ENCODE results near the gene KIAA0319L. TPM values are rescaled to one million over a fixed set of nuclear protein-coding genes. Genes with fewer than 3 reads are reported as not detected.
A peak's percentile ranks its signal among the peaks of the same experiment; 100 is the strongest.

The KIAA0319L gene
- total RNA-seq, 1 experiment from 2014 or later = 60.0 TPM

DNA sequence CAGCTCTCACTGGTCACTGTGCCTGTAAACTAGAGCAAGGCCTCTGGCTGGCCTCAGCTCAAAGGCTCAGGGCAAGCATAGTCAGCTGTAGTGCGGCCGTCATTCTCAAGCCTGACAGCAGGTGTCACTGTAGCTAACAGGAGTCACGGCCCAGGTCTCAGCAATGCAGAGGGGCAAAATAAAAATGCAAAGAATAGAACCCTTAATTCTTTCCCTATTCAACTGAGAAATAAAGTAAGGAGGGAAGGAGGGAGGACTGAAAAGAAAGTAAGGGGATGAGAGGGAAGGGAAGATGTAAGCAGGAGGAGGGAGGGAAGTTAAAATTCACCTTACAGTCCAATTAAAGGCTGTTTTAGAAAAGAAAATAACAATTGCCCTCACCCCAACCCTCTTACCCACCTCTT lies 106.1 kb downstream of the KIAA0319L start:
- DNase-seq (ENCODE audit: low read depth, low spot score) = peak; percentile 46
- Histone ChIP-seq H3K36me3 (ENCODE audit: control insufficient read depth, insufficient read depth, low read length) (peaks cover 12% of the 10 kb centered on the region), H3K4me1 (ENCODE audit: control insufficient read depth, insufficient read depth, low read length) (peaks cover 20% of the 10 kb centered on the region), H3K4me3 (ENCODE audit: low read depth in 2 of 2, low read length in 2 of 2) (no peak overlapping the region), H3K27me3 (ENCODE audit: control insufficient read depth, insufficient read depth, low read length) (no peaks in the 10 kb centered on the region), H3K9me3 (ENCODE audit: control insufficient read depth, insufficient read depth, low read depth, low read length) (no peaks in the 10 kb centered on the region), H3K27ac (ENCODE audit: low read length) (peak overlapping the region; percentile 64; the same call in 1 of the 2 replicates)
- ChIA-PET POLR2A (no interaction called here), CTCF (interaction anchor here (0.5 to 3.3 kb wide), 8 partner anchors 12 to 120 kb away, joined by 3 to 45 read pairs (median 6); partner anchors contain the start of genes KIAA0319L and NCDN)
- TF ChIP-seq POLR2AphosphoS5 (IDR thresholded peaks at IDR 0.05; ENCODE audit: low read depth, low read length) = no peak
- TF ChIP-seq, protein P1, sequence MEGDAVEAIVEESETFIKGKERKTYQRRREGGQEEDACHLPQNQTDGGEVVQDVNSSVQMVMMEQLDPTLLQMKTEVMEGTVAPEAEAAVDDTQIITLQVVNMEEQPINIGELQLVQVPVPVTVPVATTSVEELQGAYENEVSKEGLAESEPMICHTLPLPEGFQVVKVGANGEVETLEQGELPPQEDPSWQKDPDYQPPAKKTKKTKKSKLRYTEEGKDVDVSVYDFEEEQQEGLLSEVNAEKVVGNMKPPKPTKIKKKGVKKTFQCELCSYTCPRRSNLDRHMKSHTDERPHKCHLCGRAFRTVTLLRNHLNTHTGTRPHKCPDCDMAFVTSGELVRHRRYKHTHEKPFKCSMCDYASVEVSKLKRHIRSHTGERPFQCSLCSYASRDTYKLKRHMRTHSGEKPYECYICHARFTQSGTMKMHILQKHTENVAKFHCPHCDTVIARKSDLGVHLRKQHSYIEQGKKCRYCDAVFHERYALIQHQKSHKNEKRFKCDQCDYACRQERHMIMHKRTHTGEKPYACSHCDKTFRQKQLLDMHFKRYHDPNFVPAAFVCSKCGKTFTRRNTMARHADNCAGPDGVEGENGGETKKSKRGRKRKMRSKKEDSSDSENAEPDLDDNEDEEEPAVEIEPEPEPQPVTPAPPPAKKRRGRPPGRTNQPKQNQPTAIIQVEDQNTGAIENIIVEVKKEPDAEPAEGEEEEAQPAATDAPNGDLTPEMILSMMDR (IDR thresholded peaks at IDR 0.05) = peak; percentile 94
- TF ChIP-seq TCF7L2 (IDR thresholded peaks at IDR 0.05; ENCODE audit: low read depth, low read length) = no peak
- TF ChIP-seq, protein P2, sequence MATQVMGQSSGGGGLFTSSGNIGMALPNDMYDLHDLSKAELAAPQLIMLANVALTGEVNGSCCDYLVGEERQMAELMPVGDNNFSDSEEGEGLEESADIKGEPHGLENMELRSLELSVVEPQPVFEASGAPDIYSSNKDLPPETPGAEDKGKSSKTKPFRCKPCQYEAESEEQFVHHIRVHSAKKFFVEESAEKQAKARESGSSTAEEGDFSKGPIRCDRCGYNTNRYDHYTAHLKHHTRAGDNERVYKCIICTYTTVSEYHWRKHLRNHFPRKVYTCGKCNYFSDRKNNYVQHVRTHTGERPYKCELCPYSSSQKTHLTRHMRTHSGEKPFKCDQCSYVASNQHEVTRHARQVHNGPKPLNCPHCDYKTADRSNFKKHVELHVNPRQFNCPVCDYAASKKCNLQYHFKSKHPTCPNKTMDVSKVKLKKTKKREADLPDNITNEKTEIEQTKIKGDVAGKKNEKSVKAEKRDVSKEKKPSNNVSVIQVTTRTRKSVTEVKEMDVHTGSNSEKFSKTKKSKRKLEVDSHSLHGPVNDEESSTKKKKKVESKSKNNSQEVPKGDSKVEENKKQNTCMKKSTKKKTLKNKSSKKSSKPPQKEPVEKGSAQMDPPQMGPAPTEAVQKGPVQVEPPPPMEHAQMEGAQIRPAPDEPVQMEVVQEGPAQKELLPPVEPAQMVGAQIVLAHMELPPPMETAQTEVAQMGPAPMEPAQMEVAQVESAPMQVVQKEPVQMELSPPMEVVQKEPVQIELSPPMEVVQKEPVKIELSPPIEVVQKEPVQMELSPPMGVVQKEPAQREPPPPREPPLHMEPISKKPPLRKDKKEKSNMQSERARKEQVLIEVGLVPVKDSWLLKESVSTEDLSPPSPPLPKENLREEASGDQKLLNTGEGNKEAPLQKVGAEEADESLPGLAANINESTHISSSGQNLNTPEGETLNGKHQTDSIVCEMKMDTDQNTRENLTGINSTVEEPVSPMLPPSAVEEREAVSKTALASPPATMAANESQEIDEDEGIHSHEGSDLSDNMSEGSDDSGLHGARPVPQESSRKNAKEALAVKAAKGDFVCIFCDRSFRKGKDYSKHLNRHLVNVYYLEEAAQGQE (IDR thresholded peaks at IDR 0.05; ENCODE audit: insufficient read depth in 1 of 2, low read depth in 2 of 2, low read length in 1 of 2) = no peak
- TF ChIP-seq SIN3A (IDR thresholded peaks at IDR 0.05; ENCODE audit: borderline replicate concordance, insufficient read depth, low read depth, low read length) = no peak
- ATAC-seq = peak; percentile 96
- in situ Hi-C loops (cut with HindIII; ENCODE audit: low pct_unique_long_range_greater_than_20kb, low sequenced_read_pairs) (no loop called here), intact Hi-C loops (cut with micrococcal nuclease; ENCODE audit: unreplicated experiment) (loop anchor here (1.0 to 10.0 kb wide), 2 partner anchors 113 to 324 kb away; no protein-coding TSS in a partner anchor)
- no TSS peak for BruUV-seq (replicated peaks)

DNA sequence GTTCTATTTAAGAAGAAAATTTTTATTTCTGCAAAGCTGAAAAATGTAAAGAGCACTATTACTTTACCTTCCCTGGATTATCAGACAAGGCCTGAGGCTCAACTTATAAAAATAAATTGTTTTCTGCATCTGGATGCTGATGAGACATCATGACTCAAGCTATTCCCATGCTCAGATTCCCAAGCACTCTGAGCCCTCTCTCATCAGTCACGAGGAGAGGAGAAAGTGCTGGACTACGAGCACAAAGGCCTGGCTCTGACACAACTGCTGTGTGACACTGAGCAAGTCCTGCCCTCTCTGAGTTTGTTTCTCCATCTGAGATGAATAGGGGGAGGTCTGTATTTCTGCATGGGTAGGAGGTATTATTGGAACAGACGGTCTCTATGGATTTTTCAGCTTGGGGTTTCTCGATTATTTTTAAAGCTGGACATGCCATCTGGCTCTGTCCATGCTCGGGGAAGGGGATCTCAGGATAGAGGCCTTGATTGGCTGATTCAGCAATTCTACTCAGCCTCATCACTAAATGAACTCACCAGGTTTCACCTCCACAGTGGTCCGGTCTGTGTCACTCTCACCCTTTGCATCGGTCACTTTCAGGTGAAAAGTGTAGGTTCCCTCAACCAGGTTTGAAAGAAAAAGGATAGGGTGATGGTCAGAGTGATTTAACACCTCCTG lies 107.7 kb downstream of the KIAA0319L start:
- BruUV-seq (replicated peaks) = no TSS peak
- Histone ChIP-seq H3K27me3 (ENCODE audit: control insufficient read depth, insufficient read depth, low read length) (no peaks in the 10 kb centered on the region), H3K36me3 (ENCODE audit: control insufficient read depth, insufficient read depth, low read length) (peaks cover 12% of the 10 kb centered on the region), H3K4me3 (ENCODE audit: low read depth in 2 of 2, low read length in 2 of 2) (no peak overlapping the region), H3K9me3 (ENCODE audit: control insufficient read depth, insufficient read depth, low read depth, low read length) (no peaks in the 10 kb centered on the region), H3K27ac (ENCODE audit: low read length) (no peak overlapping the region; the same call in 1 of the 2 replicates), H3K4me1 (ENCODE audit: control insufficient read depth, insufficient read depth, low read length) (peaks cover 20% of the 10 kb centered on the region)
- ATAC-seq (no peak), DNase-seq (ENCODE audit: low read depth, low spot score) (peak; percentile 56)
- ChIA-PET CTCF (interaction anchor here (0.6 kb wide), 1 partner anchor 37 kb away, joined by 3 read pairs; no protein-coding TSS in a partner anchor), POLR2A (no interaction called here)
- TF ChIP-seq, protein P2 (IDR thresholded peaks at IDR 0.05; ENCODE audit: insufficient read depth in 1 of 2, low read depth in 2 of 2, low read length in 1 of 2) = no peak
- TF ChIP-seq POLR2AphosphoS5 (IDR thresholded peaks at IDR 0.05; ENCODE audit: low read depth, low read length) (no peak), SIN3A (IDR thresholded peaks at IDR 0.05; ENCODE audit: borderline replicate concordance, insufficient read depth, low read depth, low read length) (no peak), TCF7L2 (IDR thresholded peaks at IDR 0.05; ENCODE audit: low read depth, low read length) (no peak)
- TF ChIP-seq, protein P1 (IDR thresholded peaks at IDR 0.05) = no peak
- intact Hi-C loops (cut with micrococcal nuclease; ENCODE audit: unreplicated experiment) = loop anchor here (10.0 kb wide), 1 partner anchor 325 kb away; no protein-coding TSS in a partner anchor
- in situ Hi-C loops (cut with HindIII; ENCODE audit: low pct_unique_long_range_greater_than_20kb, low sequenced_read_pairs) = no loop called here

Data from Panc1 (cell line).